Osteoblast (primary cell): ENCODE results near the gene GAMT. TPM values are rescaled to one million over a fixed set of nuclear protein-coding genes. Genes with fewer than 3 reads are reported as not detected.

Experiments used
- DNase-seq: peaks from one replicate; pipeline ENCODE4 v3.0.0; 2011; ENCODE audit warnings: low spot score, mixed read lengths; ENCODE audit not compliant: insufficient read length; ENCODE audit errors: missing footprints
- H2AFZ ChIP-seq: 2 replicates; pipeline ENCODE4 v1.6.0; 2011; ENCODE audit warnings: mild to moderate bottlenecking, low read length
- H3K27ac ChIP-seq: 2 replicates; pipeline ENCODE4 v1.5.1; 2011; ENCODE audit warnings: mild to moderate bottlenecking, low read depth, low read length, moderate library complexity
- H3K27me3 ChIP-seq: 2 replicates; pipeline ENCODE4 v1.6.0; 2012; ENCODE audit warnings: mild to moderate bottlenecking, control low read depth, inconsistent platforms, low read length, moderate library complexity; ENCODE audit not compliant: insufficient read depth
- H3K36me3 ChIP-seq: 2 replicates; pipeline ENCODE4 v1.5.1; 2011; ENCODE audit warnings: mild to moderate bottlenecking, low read length, control low read depth, moderate library complexity; ENCODE audit not compliant: insufficient read depth
- H3K4me1 ChIP-seq: 2 replicates; pipeline ENCODE4 v1.5.1; 2011; ENCODE audit warnings: mild to moderate bottlenecking, low read length, control low read depth, moderate library complexity; ENCODE audit not compliant: insufficient read depth
- H3K4me2 ChIP-seq: 2 replicates; pipeline ENCODE4 v1.6.0; 2011; ENCODE audit warnings: mild to moderate bottlenecking, low read length; ENCODE audit not compliant: insufficient read depth
- H3K4me3 ChIP-seq: fragments of 200-600 bp; sonication (generic); 3 replicates; pipeline ENCODE4 v1.5.1; 2012; ENCODE audit warnings: mild to moderate bottlenecking, low read length, inconsistent platforms; ENCODE audit not compliant: insufficient read depth
- H3K79me2 ChIP-seq: 2 replicates; pipeline ENCODE4 v1.6.0; 2012; ENCODE audit warnings: mild to moderate bottlenecking, low read length, control low read depth, inconsistent platforms; ENCODE audit not compliant: insufficient read depth
- H3K9me3 ChIP-seq: 2 replicates; pipeline ENCODE4 v1.5.1; 2011; ENCODE audit warnings: low read depth, low read length, control low read depth
- H4K20me1 ChIP-seq: 2 replicates; pipeline ENCODE4 v1.6.0; 2012; ENCODE audit warnings: mild to moderate bottlenecking, low read length, control low read depth; ENCODE audit not compliant: insufficient read depth
- CTCF ChIP-seq: IDR thresholded peaks from 2 replicates; pipeline ENCODE4 v1.5.1; 2011; ENCODE audit warnings: mild to moderate bottlenecking, low read depth, low read length, moderate library complexity; ENCODE audit errors: extremely low read depth
- total RNA-seq: library from RNA; depleted of rRNA; stranded (reverse); fragments of >200 nt; gene quantifications from 2 replicates; pipeline ENCODE4 v1.2.3, GENCODE V29; 2012

Gene GAMT
- total RNA-seq, 1 donor = 25.0 TPM

GRCh38 chr19:1354970-1355567 lies 46.3 kb downstream of the GAMT start:
- H3K27ac ChIP-seq = peak overlapping the region; percentile 28

DNA sequence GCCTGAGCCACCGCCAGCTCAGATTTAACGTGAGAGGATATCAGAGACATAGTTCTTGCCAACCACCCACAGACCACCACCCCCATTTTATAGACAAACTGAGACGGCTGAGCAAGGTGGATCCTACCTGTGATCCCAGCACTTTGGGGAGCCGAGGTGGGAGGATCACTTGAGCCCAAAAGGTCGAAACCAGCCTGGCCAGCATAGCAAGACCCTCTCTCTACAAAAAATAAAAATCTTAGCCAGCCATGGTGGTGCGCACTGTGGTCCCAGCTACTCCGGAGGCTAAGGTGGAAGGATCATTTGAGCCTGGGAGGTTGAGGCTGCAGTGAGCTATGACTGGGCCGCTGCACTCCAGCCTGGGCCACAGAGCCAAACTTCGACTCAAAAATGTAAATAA lies 48.2 kb downstream of the GAMT start:
- no peaks in the 10 kb centered on the region for H3K9me3 ChIP-seq
- H3K4me2 ChIP-seq = no peak overlapping the region
- no peak for DNase-seq
- H2AFZ ChIP-seq = no peak overlapping the region
- H3K27ac ChIP-seq = no peak overlapping the region
- peaks cover 15% of the 10 kb centered on the region for H3K79me2 ChIP-seq
- peaks cover 12% of the 10 kb centered on the region for H3K36me3 ChIP-seq
- H4K20me1 ChIP-seq = no peaks in the 10 kb centered on the region
- no peaks in the 10 kb centered on the region for H3K27me3 ChIP-seq
- no peak for TF ChIP-seq CTCF
- peaks cover 8% of the 10 kb centered on the region for H3K4me1 ChIP-seq
- no peak overlapping the region for H3K4me3 ChIP-seq

More at GRCh38 chr19:1354970-1355567, 46.3 kb downstream of the GAMT start:
- no peaks in the 10 kb centered on the region for H3K27me3 ChIP-seq
- H3K4me2 ChIP-seq = peak overlapping the region; percentile 91
- peak; percentile 97 for DNase-seq
- H3K79me2 ChIP-seq = peaks cover 15% of the 10 kb centered on the region
- no peaks in the 10 kb centered on the region for H3K9me3 ChIP-seq
- peak overlapping the region; percentile 76 for H2AFZ ChIP-seq
- H3K36me3 ChIP-seq = peaks cover 23% of the 10 kb centered on the region
- TF ChIP-seq CTCF = no peak
- H4K20me1 ChIP-seq = no peaks in the 10 kb centered on the region
- H3K4me1 ChIP-seq = peaks cover 9% of the 10 kb centered on the region
- H3K4me3 ChIP-seq = peak overlapping the region; percentile 90

- Histone ChIP-seq H3K9me3 (no peaks in the 10 kb centered on the region), H3K4me1 (peaks cover 8% of the 10 kb centered on the region), H3K4me3 (no peak overlapping the region), H3K79me2 (peaks cover 12% of the 10 kb centered on the region), H4K20me1 (no peaks in the 10 kb centered on the region), H3K36me3 (no peaks in the 10 kb centered on the region), H3K27me3 (no peaks in the 10 kb centered on the region), H2AFZ (no peak overlapping the region), H3K27ac (no peak overlapping the region), H3K4me2 (no peak overlapping the region)
- no peak for DNase-seq
- no peak for TF ChIP-seq CTCF
Observed at GRCh38 chr19:1351381-1351851, 49.9 kb downstream of the GAMT start.

DNA sequence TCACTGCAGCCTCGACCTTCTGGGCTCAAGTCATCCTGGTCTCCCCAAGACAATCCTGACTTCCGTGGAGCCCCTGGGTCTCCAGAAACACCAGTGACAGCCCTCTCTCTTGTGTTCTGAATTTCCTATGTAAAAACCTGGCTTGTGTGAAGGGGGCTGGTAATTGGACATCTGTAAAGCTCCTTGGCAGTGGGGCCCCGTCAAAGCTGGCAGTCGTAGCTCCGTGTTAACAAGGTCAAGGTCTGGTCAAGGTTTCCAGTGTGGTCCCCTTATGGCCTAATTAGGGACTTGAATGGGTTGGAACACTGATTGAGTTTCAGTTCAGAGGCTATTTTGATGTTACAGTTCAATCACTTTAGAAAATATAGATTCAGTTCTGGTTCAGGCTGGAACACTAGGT lies 50.5 kb downstream of the GAMT start:
- no peaks in the 10 kb centered on the region for H3K36me3 ChIP-seq
- peaks cover 2% of the 10 kb centered on the region for H3K4me1 ChIP-seq
- no peak overlapping the region for H3K4me3 ChIP-seq
- peaks cover 8% of the 10 kb centered on the region for H3K79me2 ChIP-seq
- H3K4me2 ChIP-seq = no peak overlapping the region
- no peak for TF ChIP-seq CTCF
- H3K27me3 ChIP-seq = no peaks in the 10 kb centered on the region
- H3K9me3 ChIP-seq = no peaks in the 10 kb centered on the region
- no peak overlapping the region for H3K27ac ChIP-seq
- no peak overlapping the region for H2AFZ ChIP-seq
- no peak for DNase-seq
- H4K20me1 ChIP-seq = no peaks in the 10 kb centered on the region
